ENCODE results near the gene MMD.

- TF ChIP-seq POLR2A (IDR thresholded peaks at IDR 0.05; ENCODE audit: low read depth, low read length), result no peak
- TF ChIP-seq POU2F2 (IDR thresholded peaks at IDR 0.05; ENCODE audit: low read depth, low read length), result no peak
- TF ChIP-seq TAF1 (IDR thresholded peaks at IDR 0.05; ENCODE audit: low read depth, low read length), result no peak
- TF ChIP-seq POLR2AphosphoS5 (IDR thresholded peaks at IDR 0.05; ENCODE audit: low read depth, low read length), result no peak
- TF ChIP-seq SPI1 (IDR thresholded peaks at IDR 0.05; ENCODE audit: low read depth, low read length), result no peak
- no peak for TF ChIP-seq PAX5 (IDR thresholded peaks at IDR 0.05; ENCODE audit: insufficient read depth, low read length, severe bottlenecking)
Observed at GRCh38 chr17:55410722-55411462, 10.7 kb downstream of the MMD start.
